GM12878 (cell line): ENCODE data around the gene CA9. TPM values are rescaled to one million over a fixed set of nuclear protein-coding genes. Genes with fewer than 3 reads are reported as not detected.

Experiments
- ATAC-seq: fragments of 200-7000 bp; cut with Tn5 transposase; 3 replicates; pipeline ENCODE4 v1.9.1; 2020; ENCODE audit warnings: mild to moderate bottlenecking, moderate library complexity
- BruUV-seq: library from RNA; stranded (reverse); fragments of 400-500 nt; replicated peaks from 2 replicates; lab custom pipeline; 2021; lab: Mats Ljungman, UMichigan
- CTCF ChIA-PET: fragments of 300-600 bp; sonication (Branson Sonifier 250); formaldehyde crosslinking; extraction: SDS; loops from one replicate; lab custom pipeline; 2021; ENCODE audit warnings: inconsistent platforms; lab: Yijun Ruan, JAX
- POLR2A ChIA-PET: fragments of 350-600 bp; formaldehyde crosslinking; extraction: SDS; loops from one replicate; lab custom pipeline; 2021; ENCODE audit warnings: inconsistent platforms; lab: Charles Lee
- RAD21 ChIA-PET: fragments of 300-600 bp; sonication (Branson Sonifier 250); formaldehyde crosslinking; loops from one replicate; lab custom pipeline; 2023; ENCODE audit warnings: antibody characterized with exemption; ENCODE audit not compliant: unreplicated experiment; lab: Charles Lee
- SMC1A ChIA-PET: fragments of 300-600 bp; sonication (Branson Sonifier 250); formaldehyde crosslinking; loops from one replicate; lab custom pipeline; 2023; ENCODE audit not compliant: unreplicated experiment, uncharacterized antibody; lab: Charles Lee
- DNase-seq: peaks from one replicate; pipeline ENCODE4 v3.0.0-alpha.2; 2011; ENCODE audit warnings: low read depth, low spot score
- FAIRE-seq: peaks from 3 replicates; lab custom pipeline; 2011; peaks lifted over from hg19 to GRCh38; lab: Jason Lieb, UNC
- H2AFZ ChIP-seq: 2 replicates; pipeline ENCODE4 v1.6.0; 2011; ENCODE audit warnings: low read depth, low read length, control low read depth; ENCODE audit not compliant: control insufficient read depth
- H3K27ac ChIP-seq: 2 replicates; pipeline ENCODE4 v1.5.1; 2011; ENCODE audit warnings: control low read depth; ENCODE audit not compliant: control insufficient read depth, insufficient read depth
- H3K27me3 ChIP-seq, 2 experiments: replicated peaks in 1 of 2; 2 replicates each; pipeline versions ENCODE4 v1.6.0 to v1.6.1; 2011; ENCODE audit warnings: low read length in 1 of 2; ENCODE audit not compliant: control insufficient read depth in 2 of 2, insufficient read depth in 2 of 2
- H3K36me3 ChIP-seq, 2 experiments: 2 replicates each; pipeline ENCODE4 v1.5.1; 2011; ENCODE audit warnings: low read length in 1 of 2; ENCODE audit not compliant: control insufficient read depth in 2 of 2, insufficient read depth in 2 of 2
- H3K4me1 ChIP-seq: 2 replicates; pipeline ENCODE4 v1.6.1; 2011; ENCODE audit warnings: mild to moderate bottlenecking, low read length, moderate library complexity, mixed read lengths; ENCODE audit not compliant: control insufficient read depth, insufficient read depth
- H3K4me2 ChIP-seq: 2 replicates; pipeline ENCODE4 v1.6.0; 2011; ENCODE audit warnings: control low read depth; ENCODE audit not compliant: control insufficient read depth, insufficient read depth
- H3K4me3 ChIP-seq: fragments of 200-600 bp; sonication (generic); 2 replicates; pipeline ENCODE4 v1.5.1; 2016
- H3K79me2 ChIP-seq: 2 replicates; pipeline ENCODE4 v1.6.0; 2011; ENCODE audit warnings: low read length; ENCODE audit not compliant: control insufficient read depth, insufficient read depth
- H3K9ac ChIP-seq: 2 replicates; pipeline ENCODE4 v1.8.0; 2011; ENCODE audit warnings: low read length, control low read depth, mixed read lengths; ENCODE audit not compliant: control insufficient read depth, insufficient read depth
- H3K9me3 ChIP-seq: replicated peaks from 3 replicates; pipeline ENCODE4 v1.5.1; 2011; ENCODE audit warnings: mild to moderate bottlenecking, low read length; ENCODE audit not compliant: control insufficient read depth, insufficient read depth
- H4K20me1 ChIP-seq: 2 replicates; pipeline ENCODE4 v1.6.0; 2011; ENCODE audit not compliant: control insufficient read depth, insufficient read depth
- ELK1 ChIP-seq: IDR thresholded peaks from 2 replicates; pipeline ENCODE4 v1.6.1; 2012; ENCODE audit warnings: low read depth, low read length, improper control_type of control experiment
- ETV6 ChIP-seq, 2 experiments: fragments of 450-650 bp in 1 of 2; IDR thresholded peaks in 1 of 2; conservative IDR thresholded peaks in 1 of 2; 2 replicates each; pipeline ENCODE4 v1.6.1; 2014; ENCODE audit warnings: antibody characterized with exemption in 1 of 2, borderline replicate concordance in 1 of 2, low read depth in 1 of 2, mild to moderate bottlenecking in 1 of 2, moderate library complexity in 1 of 2
- JUND ChIP-seq: IDR thresholded peaks from 2 replicates; pipeline ENCODE4 v1.6.1; 2012; ENCODE audit warnings: low read depth, mild to moderate bottlenecking, low read length, improper control_type of control experiment, moderate library complexity
- KDM1A ChIP-seq: fragments of 200-600 bp; sonication (generic); IDR thresholded peaks from 2 replicates; pipeline ENCODE4 v1.6.1; 2016; ENCODE audit warnings: borderline replicate concordance
- MYB ChIP-seq: fragments of 150-350 bp; IDR thresholded peaks from 2 replicates; pipeline ENCODE4 v1.6.1; 2014; ENCODE audit warnings: mild to moderate bottlenecking, low read depth, low read length, borderline replicate concordance
- NFIC ChIP-seq: IDR thresholded peaks from 2 replicates; pipeline ENCODE4 v1.6.1; 2012; ENCODE audit warnings: low read depth, mild to moderate bottlenecking, inconsistent platforms, low read length, moderate library complexity
- NR2F1 ChIP-seq: fragments of 450-650 bp; conservative IDR thresholded peaks from 2 replicates; pipeline ENCODE4 v1.6.1; 2017; ENCODE audit warnings: mild to moderate bottlenecking
- POLR2AphosphoS2 ChIP-seq: IDR thresholded peaks from 2 replicates; pipeline ENCODE4 v1.6.1; 2011; ENCODE audit warnings: low read depth, mild to moderate bottlenecking, low read length, improper control_type of control experiment, moderate library complexity
- POU2F2 ChIP-seq: IDR thresholded peaks from 3 replicates; pipeline ENCODE4 v1.6.1; 2011; ENCODE audit warnings: low read depth, mild to moderate bottlenecking, low read length, borderline replicate concordance
- SUZ12 ChIP-seq: fragments of 200-600 bp; sonication (generic); IDR thresholded peaks from one replicate; pipeline ENCODE4 v1.6.1; 2018; ENCODE audit warnings: antibody characterized with exemption, mild to moderate bottlenecking; ENCODE audit not compliant: unreplicated experiment
- TCF12 ChIP-seq: IDR thresholded peaks from 2 replicates; pipeline ENCODE4 v1.6.1; 2011; ENCODE audit warnings: low read depth, mild to moderate bottlenecking, low read length
- ZNF207 ChIP-seq: fragments of 450-650 bp; IDR thresholded peaks from 2 replicates; pipeline ENCODE4 v1.6.1; 2014; ENCODE audit warnings: antibody characterized with exemption, mild to moderate bottlenecking, borderline replicate concordance
- ZNF24 ChIP-seq: fragments of 450-650 bp; IDR thresholded peaks from 2 replicates; pipeline ENCODE4 v1.6.1; 2017; ENCODE audit warnings: antibody characterized with exemption, mild to moderate bottlenecking
- WGBS: methylation state at CpG from one replicate; pipeline ENCODE4 v1.1.6; 2016; ENCODE audit warnings: low lambda C conversion rate; ENCODE audit not compliant: insufficient replicate concordance, insufficient coverage; ENCODE audit errors: missing lambda C conversion rate; 5-methylcytosine and 5-hydroxymethylcytosine counted together
- in situ Hi-C: fragments of 300-500 bp; cut with MboI; formaldehyde crosslinking; loops from 9 replicates; pipeline ENCODE4 v1.14.3; 2018; ENCODE audit warnings: mixed read lengths
- intact Hi-C: fragments of 100-400 bp; cut with micrococcal nuclease; formaldehyde crosslinking; loops from one replicate; pipeline ENCODE4 v1.14.2; 2022; ENCODE audit not compliant: unreplicated experiment
- polyA plus RNA-seq, 11 experiments: library from polyadenylated mRNA; depleted of rRNA in 4 of 11; unstranded in 6 of 11; stranded (reverse) in 5 of 11; fragments of >200 nt; fragmentation: Nextera tagmentation in 4 of 11; fragmentation: Illumina TruSeq in 1 of 11; extraction: Ambion mirVana in 4 of 11; extraction: Trizol in 1 of 11; gene quantifications; 1 replicate in 1 of 11; 2 replicates in 10 of 11; pipeline versions ENCODE4 v1.2.1 to v1.2.3, GENCODE V29; 2011 to 2016; ENCODE audit warnings: inconsistent platforms in 2 of 11, missing spikeins in 2 of 11, low read depth in 1 of 11
- total RNA-seq, 4 experiments: library from RNA; depleted of rRNA in 3 of 4; stranded (reverse); fragments of >200 nt in 3 of 4; fragmentation: Illumina TruSeq in 1 of 4; extraction: Trizol in 1 of 4; gene quantifications; 2 replicates each; pipeline versions ENCODE4 v1.2.1 to v1.2.3, GENCODE V29; 2013 to 2021
- TF ChIP-seq, protein P1 (sequence below): IDR thresholded peaks from 2 replicates; pipeline ENCODE4 v1.6.1; 2011; ENCODE audit warnings: mild to moderate bottlenecking, low read depth, low read length, moderate library complexity; ENCODE audit not compliant: insufficient replicate concordance
- TF ChIP-seq, protein P2 (sequence below), 3 experiments: IDR thresholded peaks in 2 of 3; conservative IDR thresholded peaks in 1 of 3; 2 replicates each; pipeline ENCODE4 v1.5.1; 2011; ENCODE audit warnings: low read depth in 3 of 3, low read length in 3 of 3, mild to moderate bottlenecking in 3 of 3, control low read depth in 2 of 3, moderate library complexity in 2 of 3, inconsistent platforms in 1 of 3, mixed read lengths in 1 of 3; ENCODE audit not compliant: control insufficient read depth in 2 of 3, insufficient read depth in 1 of 3; ENCODE audit errors: extremely low read depth in 1 of 3

Gene CA9
- total and polyA plus RNA-seq, 10 of the 15 experiments (the other 5 are each of a cell fraction or from before 2014, with no cell fraction given): 0.53 to 6.6 (median 1.2) TPM

GRCh38 chr9:35658137-35658967 is 15.4 kb upstream of the CA9 start, which contains the start of gene CCDC107:
TSS of gene CCDC107 (plus strand) at chr9:35658292. CDS start at chr9:35658380, 88 bp downstream.
- H3K79me2 ChIP-seq: peaks cover 27% of the 10 kb centered on the region
- no peaks in the 10 kb centered on the region for H3K27me3 ChIP-seq
- H3K4me1 ChIP-seq: peaks cover 26% of the 10 kb centered on the region
- ChIA-PET SMC1A (interaction anchor here (0.6 to 12.5 kb wide), 16 partner anchors 8 to 224 kb away, joined by 3 to 145 read pairs (median 3); partner anchors contain the start of genes CREB3, HINT2, SIT1 and TLN1), RAD21 (interaction anchor here (0.6 to 5.2 kb wide), 22 partner anchors 8 to 543 kb away, joined by 3 to 60 read pairs (median 5); partner anchors contain the start of genes ATOSB, CREB3, SPAG8 and TESK1), CTCF (interaction anchor here (0.5 to 13.5 kb wide), 21 partner anchors 11 to 224 kb away, joined by 3 to 227 read pairs (median 5); partner anchors contain the start of genes CREB3, GBA2, RGP1 and TESK1), POLR2A (interaction anchor here (0.6 to 10.9 kb wide), 17 partner anchors 10 to 186 kb away, joined by 3 to 163 read pairs (median 5); partner anchors contain the start of genes CD72, CREB3, HINT2 and RGP1)
- H3K4me2 ChIP-seq: peak within 1 kb of the TSS; percentile 95
- TSS peak; percentile 81 for BruUV-seq
- intact Hi-C loops: loop anchor here (1.0 to 10.0 kb wide), 3 partner anchors 54 to 166 kb away; partner anchors contain the start of genes FAM221B and TMEM8B
- ATAC-seq: peak; percentile 84
- FAIRE-seq: no peak
- peaks cover 6 to 9% of the 10 kb centered on the region in 2 experiments; a peak in 3 of 4 replicates for H3K36me3 ChIP-seq
- no peaks in the 10 kb centered on the region for H3K9me3 ChIP-seq
- H3K9ac ChIP-seq: peak within 1 kb of the TSS; percentile 78
- 1% methylated on average over 67 of the region's 67 CpGs for WGBS
- H2AFZ ChIP-seq: peak within 1 kb of the TSS; percentile 64
- peak within 1 kb of the TSS; percentile 90 for H3K27ac ChIP-seq
- DNase-seq: no peak
- no peaks in the 10 kb centered on the region for H4K20me1 ChIP-seq
- in situ Hi-C loops: no loop called here
- H3K4me3 ChIP-seq: peak within 1 kb of the TSS; percentile 85
- TF ChIP-seq ELK1 (no peak), KDM1A (no peak), POU2F2 (peak; percentile 99), NFIC (no peak), ZNF24 (peak; percentile 9; the same call in 1 of the 2 replicates), NR2F1 (0 out of 2 replicates have a peak, but pooled peaks have one; percentile 52), SUZ12 (no peak), JUND (no peak), MYB (no peak), POLR2AphosphoS2 (peak; percentile 27; the same call in 1 of the 2 replicates), ETV6 (conservative IDR thresholded peaks at IDR 0.05 in 1 of 2, IDR thresholded peaks at IDR 0.05 in 1 of 2; ENCODE audit: borderline replicate concordance in 1 of 2, low read depth in 1 of 2) (no peak), TCF12 (0 out of 2 replicates have a peak, but pooled peaks have one; percentile 14), ZNF207 (peak; percentile 16; the same call in 1 of the 2 replicates)
- TF ChIP-seq, protein P1, sequence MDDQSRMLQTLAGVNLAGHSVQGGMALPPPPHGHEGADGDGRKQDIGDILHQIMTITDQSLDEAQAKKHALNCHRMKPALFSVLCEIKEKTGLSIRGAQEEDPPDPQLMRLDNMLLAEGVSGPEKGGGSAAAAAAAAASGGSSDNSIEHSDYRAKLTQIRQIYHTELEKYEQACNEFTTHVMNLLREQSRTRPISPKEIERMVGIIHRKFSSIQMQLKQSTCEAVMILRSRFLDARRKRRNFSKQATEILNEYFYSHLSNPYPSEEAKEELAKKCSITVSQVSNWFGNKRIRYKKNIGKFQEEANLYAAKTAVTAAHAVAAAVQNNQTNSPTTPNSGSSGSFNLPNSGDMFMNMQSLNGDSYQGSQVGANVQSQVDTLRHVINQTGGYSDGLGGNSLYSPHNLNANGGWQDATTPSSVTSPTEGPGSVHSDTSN: no peak
- TF ChIP-seq, protein P2, sequence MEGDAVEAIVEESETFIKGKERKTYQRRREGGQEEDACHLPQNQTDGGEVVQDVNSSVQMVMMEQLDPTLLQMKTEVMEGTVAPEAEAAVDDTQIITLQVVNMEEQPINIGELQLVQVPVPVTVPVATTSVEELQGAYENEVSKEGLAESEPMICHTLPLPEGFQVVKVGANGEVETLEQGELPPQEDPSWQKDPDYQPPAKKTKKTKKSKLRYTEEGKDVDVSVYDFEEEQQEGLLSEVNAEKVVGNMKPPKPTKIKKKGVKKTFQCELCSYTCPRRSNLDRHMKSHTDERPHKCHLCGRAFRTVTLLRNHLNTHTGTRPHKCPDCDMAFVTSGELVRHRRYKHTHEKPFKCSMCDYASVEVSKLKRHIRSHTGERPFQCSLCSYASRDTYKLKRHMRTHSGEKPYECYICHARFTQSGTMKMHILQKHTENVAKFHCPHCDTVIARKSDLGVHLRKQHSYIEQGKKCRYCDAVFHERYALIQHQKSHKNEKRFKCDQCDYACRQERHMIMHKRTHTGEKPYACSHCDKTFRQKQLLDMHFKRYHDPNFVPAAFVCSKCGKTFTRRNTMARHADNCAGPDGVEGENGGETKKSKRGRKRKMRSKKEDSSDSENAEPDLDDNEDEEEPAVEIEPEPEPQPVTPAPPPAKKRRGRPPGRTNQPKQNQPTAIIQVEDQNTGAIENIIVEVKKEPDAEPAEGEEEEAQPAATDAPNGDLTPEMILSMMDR (IDR thresholded peaks at IDR 0.05 in 2 of 3, conservative IDR thresholded peaks at IDR 0.05 in 1 of 3; ENCODE audit: control insufficient read depth in 2 of 3, extremely low read depth in 1 of 3, insufficient read depth in 1 of 3, low read depth in 3 of 3, low read length in 3 of 3): peak; percentile 47 to 76 (median 64)
